ENCODE data around the gene MAS1L. TPM values are rescaled to one million over a fixed set of nuclear protein-coding genes. Genes with fewer than 3 reads are reported as not detected.

Gene MAS1L
- polyA plus RNA-seq, 2 of the 4 experiments (the other 2 are of a cell fraction), result not detected

DNA sequence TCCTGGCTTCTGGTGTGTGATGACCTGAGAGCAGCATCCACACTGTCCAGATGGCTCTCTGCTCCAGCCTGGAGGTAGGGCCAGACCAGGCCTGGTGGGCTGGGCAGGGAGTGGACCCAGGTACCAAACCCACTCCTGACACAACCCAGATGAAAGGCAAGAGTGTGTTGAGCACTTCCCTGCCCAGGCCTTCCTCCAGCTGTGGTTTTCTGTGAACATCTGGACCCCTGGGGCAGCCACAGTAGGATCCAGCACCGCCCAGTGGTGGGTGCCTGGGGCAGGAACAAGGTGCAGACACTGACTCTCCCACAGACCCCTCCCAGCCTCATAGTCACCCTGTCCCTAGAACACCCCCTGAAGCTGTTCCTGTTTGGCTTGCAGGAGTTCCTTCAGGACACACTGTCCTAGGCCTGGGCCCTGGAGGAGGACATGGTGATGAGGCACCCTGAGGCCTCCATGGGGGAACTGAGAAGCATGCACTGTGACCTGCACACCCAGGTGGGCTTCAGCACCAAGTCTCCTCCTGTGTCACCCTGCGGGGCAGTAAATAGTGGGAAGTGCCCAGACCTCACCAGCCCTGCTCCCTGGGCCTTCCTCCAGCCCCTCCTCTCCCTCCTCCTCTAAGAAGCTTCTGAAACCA lies 43.0 kb upstream of the MAS1L start:
- no peak for DNase-seq (ENCODE audit: low read depth in 1 of 2, low spot score in 1 of 2)
- Histone ChIP-seq H3K4me3 (no peak overlapping the region), H3K4me2 (no peak overlapping the region), H3K9me3 (no peaks in the 10 kb centered on the region), H3K4me1 (no peaks in the 10 kb centered on the region), H3K27ac (no peak overlapping the region)
- WGBS (ENCODE audit: missing lambda C conversion rate), result 0% methylated on average over 1 of the region's 2 CpGs
- CTCF ChIA-PET, result no interaction called here
- TF ChIP-seq REST (IDR thresholded peaks at IDR 0.05) (no peak), CBX2 (IDR thresholded peaks at IDR 0.05; ENCODE audit: borderline replicate concordance, low read depth) (no peak), ZSCAN20 (CRISPR knock-in tag; IDR thresholded peaks at IDR 0.05) (no peak), BHLHE40 (IDR thresholded peaks at IDR 0.05; ENCODE audit: low read depth, low read length) (no peak), NPAS2 (CRISPR knock-in tag; IDR thresholded peaks at IDR 0.05; ENCODE audit: borderline replicate concordance) (no peak), EHF (CRISPR knock-in tag; IDR thresholded peaks at IDR 0.05) (no peak), HOXB13 (CRISPR knock-in tag; IDR thresholded peaks at IDR 0.05; ENCODE audit: low read depth) (no peak), FOSB (CRISPR knock-in tag; IDR thresholded peaks at IDR 0.05) (no peak), KDM1A (IDR thresholded peaks at IDR 0.05; ENCODE audit: low read depth) (no peak), MAZ (IDR thresholded peaks at IDR 0.05; ENCODE audit: borderline replicate concordance, low read depth, low read length) (no peak), NR3C1 (IDR thresholded peaks at IDR 0.05) (no peak), SREBF2 (IDR thresholded peaks at IDR 0.05) (no peak), EHMT2 (IDR thresholded peaks at IDR 0.05; ENCODE audit: low read depth) (no peak), FOXS1 (CRISPR knock-in tag; IDR thresholded peaks at IDR 0.05) (no peak), RFX5 (IDR thresholded peaks at IDR 0.05) (no peak), NFE2L2 (conservative IDR thresholded peaks at IDR 0.05; ENCODE audit: low read length) (no peak)
- TF ChIP-seq, protein P1, sequence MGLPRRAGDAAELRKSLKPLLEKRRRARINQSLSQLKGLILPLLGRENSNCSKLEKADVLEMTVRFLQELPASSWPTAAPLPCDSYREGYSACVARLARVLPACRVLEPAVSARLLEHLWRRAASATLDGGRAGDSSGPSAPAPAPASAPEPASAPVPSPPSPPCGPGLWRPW (IDR thresholded peaks at IDR 0.05), result no peak
- TF ChIP-seq, protein P2, sequence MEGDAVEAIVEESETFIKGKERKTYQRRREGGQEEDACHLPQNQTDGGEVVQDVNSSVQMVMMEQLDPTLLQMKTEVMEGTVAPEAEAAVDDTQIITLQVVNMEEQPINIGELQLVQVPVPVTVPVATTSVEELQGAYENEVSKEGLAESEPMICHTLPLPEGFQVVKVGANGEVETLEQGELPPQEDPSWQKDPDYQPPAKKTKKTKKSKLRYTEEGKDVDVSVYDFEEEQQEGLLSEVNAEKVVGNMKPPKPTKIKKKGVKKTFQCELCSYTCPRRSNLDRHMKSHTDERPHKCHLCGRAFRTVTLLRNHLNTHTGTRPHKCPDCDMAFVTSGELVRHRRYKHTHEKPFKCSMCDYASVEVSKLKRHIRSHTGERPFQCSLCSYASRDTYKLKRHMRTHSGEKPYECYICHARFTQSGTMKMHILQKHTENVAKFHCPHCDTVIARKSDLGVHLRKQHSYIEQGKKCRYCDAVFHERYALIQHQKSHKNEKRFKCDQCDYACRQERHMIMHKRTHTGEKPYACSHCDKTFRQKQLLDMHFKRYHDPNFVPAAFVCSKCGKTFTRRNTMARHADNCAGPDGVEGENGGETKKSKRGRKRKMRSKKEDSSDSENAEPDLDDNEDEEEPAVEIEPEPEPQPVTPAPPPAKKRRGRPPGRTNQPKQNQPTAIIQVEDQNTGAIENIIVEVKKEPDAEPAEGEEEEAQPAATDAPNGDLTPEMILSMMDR (IDR thresholded peaks at IDR 0.05), result no peak
- TF ChIP-seq, protein P3, sequence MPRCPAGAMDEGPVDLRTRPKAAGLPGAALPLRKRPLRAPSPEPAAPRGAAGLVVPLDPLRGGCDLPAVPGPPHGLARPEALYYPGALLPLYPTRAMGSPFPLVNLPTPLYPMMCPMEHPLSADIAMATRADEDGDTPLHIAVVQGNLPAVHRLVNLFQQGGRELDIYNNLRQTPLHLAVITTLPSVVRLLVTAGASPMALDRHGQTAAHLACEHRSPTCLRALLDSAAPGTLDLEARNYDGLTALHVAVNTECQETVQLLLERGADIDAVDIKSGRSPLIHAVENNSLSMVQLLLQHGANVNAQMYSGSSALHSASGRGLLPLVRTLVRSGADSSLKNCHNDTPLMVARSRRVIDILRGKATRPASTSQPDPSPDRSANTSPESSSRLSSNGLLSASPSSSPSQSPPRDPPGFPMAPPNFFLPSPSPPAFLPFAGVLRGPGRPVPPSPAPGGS (IDR thresholded peaks at IDR 0.05), result no peak
- no peak for ATAC-seq
- no peak for FAIRE-seq
- POLR2A ChIA-PET, result no interaction called here

- WGBS (ENCODE audit: missing lambda C conversion rate), result 20% methylated on average over 1 of the region's 3 CpGs
- Histone ChIP-seq H3K4me1 (no peaks in the 10 kb centered on the region), H3K27ac (no peak overlapping the region), H3K4me2 (no peak overlapping the region), H3K9me3 (no peaks in the 10 kb centered on the region), H3K4me3 (no peak overlapping the region)
- POLR2A ChIA-PET, result no interaction called here
- DNase-seq (ENCODE audit: low read depth in 1 of 2, low spot score in 1 of 2), result no peak
- CTCF ChIA-PET, result no interaction called here
- FAIRE-seq, result no peak
- no peak for ATAC-seq
- TF ChIP-seq, protein P4, sequence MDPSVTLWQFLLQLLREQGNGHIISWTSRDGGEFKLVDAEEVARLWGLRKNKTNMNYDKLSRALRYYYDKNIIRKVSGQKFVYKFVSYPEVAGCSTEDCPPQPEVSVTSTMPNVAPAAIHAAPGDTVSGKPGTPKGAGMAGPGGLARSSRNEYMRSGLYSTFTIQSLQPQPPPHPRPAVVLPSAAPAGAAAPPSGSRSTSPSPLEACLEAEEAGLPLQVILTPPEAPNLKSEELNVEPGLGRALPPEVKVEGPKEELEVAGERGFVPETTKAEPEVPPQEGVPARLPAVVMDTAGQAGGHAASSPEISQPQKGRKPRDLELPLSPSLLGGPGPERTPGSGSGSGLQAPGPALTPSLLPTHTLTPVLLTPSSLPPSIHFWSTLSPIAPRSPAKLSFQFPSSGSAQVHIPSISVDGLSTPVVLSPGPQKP (IDR thresholded peaks at IDR 0.05; ENCODE audit: low read depth, low read length), result no peak
- no peak for TF ChIP-seq GATA3 (IDR thresholded peaks at IDR 0.05; ENCODE audit: borderline replicate concordance)
- no peak for TF ChIP-seq MAFK (IDR thresholded peaks at IDR 0.05; ENCODE audit: partially characterized antibody)
- no peak for TF ChIP-seq RFX5 (IDR thresholded peaks at IDR 0.05)
- TF ChIP-seq, protein P5, sequence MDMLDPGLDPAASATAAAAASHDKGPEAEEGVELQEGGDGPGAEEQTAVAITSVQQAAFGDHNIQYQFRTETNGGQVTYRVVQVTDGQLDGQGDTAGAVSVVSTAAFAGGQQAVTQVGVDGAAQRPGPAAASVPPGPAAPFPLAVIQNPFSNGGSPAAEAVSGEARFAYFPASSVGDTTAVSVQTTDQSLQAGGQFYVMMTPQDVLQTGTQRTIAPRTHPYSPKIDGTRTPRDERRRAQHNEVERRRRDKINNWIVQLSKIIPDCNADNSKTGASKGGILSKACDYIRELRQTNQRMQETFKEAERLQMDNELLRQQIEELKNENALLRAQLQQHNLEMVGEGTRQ (IDR thresholded peaks at IDR 0.05), result no peak
- no peak for TF ChIP-seq REST (IDR thresholded peaks at IDR 0.05)
- TF ChIP-seq SREBF2 (IDR thresholded peaks at IDR 0.05), result no peak
- no peak for TF ChIP-seq ZNF302 (CRISPR knock-in tag; IDR thresholded peaks at IDR 0.05)
- no peak for TF ChIP-seq KDM5A (IDR thresholded peaks at IDR 0.05)
- no peak for TF ChIP-seq FOXS1 (CRISPR knock-in tag; IDR thresholded peaks at IDR 0.05)
Measured at GRCh38 chr6:29529956-29530355, 42.2 kb upstream of the MAS1L start.

Measured in A549 (cell line).